TTC549 (cell line): Measurements from ENCODE around the gene GNAO1.

Experiments used
- FAIRE-seq: peaks from 2 replicates; lab custom pipeline; 2012; peaks lifted over from hg19 to GRCh38; lab: Jason Lieb, UNC

GNAO1 gene

GRCh38 chr16:56266641-56267607 is 75.6 kb downstream of the GNAO1 start:
- no peak for FAIRE-seq

- no peak for FAIRE-seq
Observed at GRCh38 chr16:56267888-56268287, 76.6 kb downstream of the GNAO1 start.

DNA sequence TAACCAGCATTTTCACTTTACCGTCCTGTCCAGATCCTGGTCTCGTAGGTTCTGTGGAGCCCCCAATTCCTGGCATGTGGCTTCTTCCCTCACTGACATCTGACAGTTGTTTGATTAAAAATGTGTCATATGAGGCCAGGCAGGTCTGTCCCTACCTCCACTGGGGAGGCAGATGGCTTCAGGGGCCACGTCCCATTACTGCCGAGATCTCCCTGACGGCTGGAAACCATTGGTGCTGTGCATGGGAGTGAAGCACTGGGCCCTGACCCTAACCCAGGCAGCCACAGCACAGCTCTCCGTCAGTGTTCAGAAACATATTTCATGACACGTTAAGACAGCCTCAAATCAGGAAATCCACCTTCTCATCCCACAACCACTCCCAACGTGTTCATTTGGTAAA is 77.5 kb downstream of the GNAO1 start:
- no peak for FAIRE-seq

DNA sequence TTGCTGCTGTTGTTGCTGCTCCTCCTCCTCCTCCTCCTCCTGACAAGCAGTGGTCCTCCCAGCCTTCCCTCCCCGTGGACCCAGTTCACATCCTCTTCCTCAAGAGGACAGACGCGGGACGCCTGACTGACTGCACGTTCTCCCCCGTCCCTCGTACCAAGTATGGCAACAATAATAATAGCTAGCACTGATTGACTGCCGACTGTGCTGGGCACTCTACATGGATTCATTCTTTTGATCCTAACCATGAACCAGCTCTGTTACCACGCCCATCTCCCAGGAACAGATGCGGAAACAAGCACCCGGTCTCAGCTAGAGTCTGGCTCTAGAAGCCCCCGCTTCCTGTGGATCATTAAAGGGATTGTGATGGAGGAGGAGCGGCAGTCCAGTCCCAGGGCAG is 78.0 kb downstream of the GNAO1 start:
- FAIRE-seq = no peak

DNA sequence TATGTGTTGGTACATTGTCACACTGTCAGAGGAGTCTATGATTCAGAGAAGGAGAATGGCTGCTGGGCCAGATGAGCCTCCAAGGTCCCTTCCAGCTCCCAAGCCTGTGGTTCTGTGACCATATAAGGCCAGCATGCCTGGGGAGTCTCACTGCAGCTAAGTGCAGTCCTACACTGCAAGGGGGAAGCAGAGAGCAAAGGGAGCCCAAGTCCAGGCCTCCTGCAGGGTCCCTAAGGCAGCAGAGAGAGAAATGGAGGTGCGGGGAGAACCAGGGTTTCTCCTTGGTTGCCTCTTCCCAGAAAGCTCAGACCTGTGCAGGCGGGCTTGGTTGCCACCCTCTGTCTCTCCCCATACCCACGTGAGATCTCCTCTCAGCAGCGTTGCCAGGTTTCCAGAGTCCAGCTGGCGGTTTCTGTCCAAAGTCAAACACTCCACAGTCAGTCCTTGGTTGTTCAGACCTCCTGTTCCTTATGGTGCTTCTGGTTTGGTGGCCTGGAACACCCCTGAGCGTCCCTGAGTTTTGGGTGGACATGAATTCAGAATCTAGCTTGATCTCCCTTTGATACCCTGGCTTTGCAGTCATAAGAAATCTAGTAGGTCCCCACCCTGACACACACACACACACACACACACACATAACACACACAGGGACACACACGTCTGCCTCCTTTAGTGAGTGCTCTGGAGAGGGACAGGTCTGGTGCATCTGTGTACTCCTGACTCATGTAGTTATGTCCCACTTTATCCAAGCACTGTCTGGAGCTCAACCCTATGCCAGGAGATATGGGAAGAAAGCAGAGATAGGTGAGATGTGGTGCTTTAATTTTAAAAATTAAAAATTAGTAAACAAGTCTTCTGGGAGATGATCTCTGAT is 78.8 kb downstream of the GNAO1 start:
- no peak for FAIRE-seq

- no peak for FAIRE-seq
Observed at GRCh38 chr16:56270828-56271227, 79.5 kb downstream of the GNAO1 start.

GRCh38 chr16:56272583-56272894 is 81.2 kb downstream of the GNAO1 start:
- no peak for FAIRE-seq

GRCh38 chr16:56273615-56274014 is 82.3 kb downstream of the GNAO1 start:
- no peak for FAIRE-seq

- FAIRE-seq = no peak
Observed at GRCh38 chr16:56274369-56274768, 83.1 kb downstream of the GNAO1 start.

- no peak for FAIRE-seq
Observed at GRCh38 chr16:56275076-56275475, 83.8 kb downstream of the GNAO1 start.

DNA sequence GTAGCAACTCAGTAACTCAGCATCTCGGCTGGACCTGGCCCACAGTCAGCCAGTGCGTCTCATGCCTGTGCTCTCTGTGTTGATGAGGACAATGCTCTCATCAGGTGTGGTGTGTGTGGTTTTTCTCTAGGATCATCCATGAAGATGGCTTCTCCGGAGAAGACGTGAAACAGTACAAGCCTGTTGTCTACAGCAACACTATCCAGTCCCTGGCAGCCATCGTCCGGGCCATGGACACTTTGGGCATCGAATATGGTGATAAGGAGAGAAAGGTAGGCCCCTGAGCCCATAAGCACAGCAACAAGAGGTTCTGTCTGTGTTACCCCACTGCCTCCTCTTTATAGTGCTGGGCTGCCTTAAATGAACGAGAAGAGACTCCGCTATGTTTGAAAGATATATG is 84.5 kb downstream of the GNAO1 start:
- FAIRE-seq = no peak

DNA sequence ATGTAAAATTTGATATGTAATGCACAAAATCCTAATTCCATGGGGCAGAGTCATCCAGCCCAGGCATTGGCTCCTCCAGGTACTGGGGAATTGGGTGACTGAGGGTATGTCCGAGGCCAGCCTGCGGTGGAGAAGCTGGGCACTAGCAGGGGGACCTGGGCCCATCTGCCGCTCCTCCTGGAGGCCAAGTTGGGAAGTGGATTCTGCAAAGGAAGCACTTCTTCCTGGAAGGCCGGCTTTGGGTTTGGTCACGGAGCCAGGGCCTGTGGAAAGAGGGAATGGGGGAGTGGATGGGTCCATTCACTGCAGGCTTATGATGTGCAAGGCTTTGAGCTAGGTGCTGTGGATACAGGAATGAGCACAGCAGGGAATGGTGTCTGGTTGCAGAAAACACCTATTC is 85.8 kb downstream of the GNAO1 start:
- FAIRE-seq = no peak

- FAIRE-seq = no peak
Observed at GRCh38 chr16:56278196-56278855, 87.0 kb downstream of the GNAO1 start.

DNA sequence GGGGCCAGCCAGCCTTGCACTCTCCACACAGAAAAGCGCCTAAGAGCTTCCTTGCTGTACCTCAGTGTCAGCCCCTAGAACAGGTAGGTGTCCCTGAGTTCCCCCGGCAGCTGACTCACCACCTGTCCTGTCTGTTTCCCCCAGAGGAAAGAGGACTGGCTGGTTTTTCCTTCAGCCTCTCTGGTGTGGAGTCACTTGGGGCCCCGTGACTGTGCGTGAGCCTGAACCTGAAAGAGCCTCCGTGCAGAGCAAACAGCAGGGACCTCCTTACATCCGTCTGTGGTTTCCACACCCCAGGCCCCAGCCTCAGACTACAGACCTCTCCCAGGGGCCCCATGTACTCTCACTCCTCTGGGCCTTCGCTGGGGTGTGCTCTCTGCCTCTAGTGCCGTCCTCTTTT is 87.8 kb downstream of the GNAO1 start:
- FAIRE-seq = no peak

GRCh38 chr16:56279914-56280313 is 88.6 kb downstream of the GNAO1 start:
- FAIRE-seq = no peak

- no peak for FAIRE-seq
Observed at GRCh38 chr16:56281249-56281805, 90.0 kb downstream of the GNAO1 start.

DNA sequence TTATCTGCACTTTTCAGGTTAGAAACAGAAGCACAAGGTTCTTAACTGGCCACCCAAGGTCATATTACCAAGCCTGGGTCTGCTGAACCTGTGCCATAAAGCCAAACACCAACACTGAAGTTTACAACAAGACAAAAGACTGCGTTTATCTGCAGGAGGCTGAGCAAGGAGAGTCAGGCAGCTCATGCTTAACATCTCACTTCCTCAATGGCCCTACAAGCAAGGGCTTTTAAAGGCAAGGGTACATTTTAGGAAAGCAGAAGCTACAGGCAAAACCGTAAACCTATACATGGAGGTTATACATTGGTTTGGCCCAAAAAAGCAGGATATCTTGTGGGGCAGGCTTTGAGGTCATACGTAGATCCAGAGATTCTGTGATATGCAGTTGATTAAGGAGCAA is 91.2 kb downstream of the GNAO1 start:
- no peak for FAIRE-seq

GRCh38 chr16:56284521-56284920 is 93.2 kb downstream of the GNAO1 start:
- FAIRE-seq = no peak

DNA sequence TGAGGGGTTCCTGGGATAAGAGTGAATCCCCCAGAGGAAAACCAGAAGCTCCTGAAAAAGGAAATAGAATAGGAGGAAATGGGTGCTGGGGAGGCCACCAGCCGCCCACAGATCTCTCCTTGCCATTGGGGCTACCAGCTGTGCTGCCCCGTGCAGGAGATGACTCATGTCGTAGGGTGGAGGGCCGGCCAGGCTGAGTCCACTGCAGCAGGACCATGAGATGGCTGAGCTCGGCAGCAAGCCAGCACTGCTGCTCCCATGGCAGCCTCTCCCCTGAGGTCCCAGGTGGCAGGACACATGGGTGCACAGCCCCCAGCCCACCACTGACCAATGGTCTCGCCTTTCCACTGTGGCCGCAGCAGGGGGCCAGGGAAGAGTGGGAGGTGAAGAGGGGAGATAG is 95.5 kb downstream of the GNAO1 start:
- no peak for FAIRE-seq

DNA sequence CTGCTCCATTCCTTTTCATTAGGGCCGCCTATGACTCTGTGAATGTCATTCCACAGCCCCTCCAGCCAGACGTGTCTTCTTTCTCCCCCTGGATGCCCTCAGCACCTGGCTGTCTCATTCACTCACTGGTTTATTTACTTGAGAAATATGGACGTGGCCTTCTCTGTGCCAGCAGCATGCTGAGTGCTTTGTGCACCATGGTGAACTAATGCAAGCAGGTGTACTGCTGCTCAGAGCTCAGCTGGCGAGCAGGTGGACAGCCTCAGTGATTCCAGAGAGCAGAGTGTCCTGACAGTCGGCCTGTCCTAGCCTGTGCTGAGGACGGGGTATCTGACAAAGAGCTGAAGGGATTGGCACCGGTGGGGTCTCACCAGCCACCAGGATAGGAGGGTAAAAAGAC is 96.7 kb downstream of the GNAO1 start:
- FAIRE-seq = no peak

DNA sequence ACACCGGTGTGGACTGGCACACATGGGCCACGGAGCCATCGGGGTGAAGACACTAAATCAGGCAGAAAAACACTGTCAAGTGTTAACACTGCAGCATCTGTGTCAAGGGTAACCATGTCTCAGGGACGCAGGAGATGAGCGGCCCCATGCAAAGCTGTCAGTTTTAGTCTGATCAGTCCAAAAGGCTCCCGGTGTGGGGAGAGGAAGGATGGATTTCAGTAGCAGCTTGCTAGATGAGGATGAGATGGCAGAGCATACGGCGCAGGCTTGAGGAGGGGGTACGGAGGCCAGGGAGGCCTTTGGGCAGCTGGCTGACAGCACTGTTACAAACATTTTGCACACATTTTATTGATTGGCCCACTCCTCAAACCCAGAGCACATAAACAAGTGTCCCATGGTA is 98.1 kb downstream of the GNAO1 start:
- no peak for FAIRE-seq

GRCh38 chr16:56289862-56290261 is 98.6 kb downstream of the GNAO1 start:
- FAIRE-seq = no peak

DNA sequence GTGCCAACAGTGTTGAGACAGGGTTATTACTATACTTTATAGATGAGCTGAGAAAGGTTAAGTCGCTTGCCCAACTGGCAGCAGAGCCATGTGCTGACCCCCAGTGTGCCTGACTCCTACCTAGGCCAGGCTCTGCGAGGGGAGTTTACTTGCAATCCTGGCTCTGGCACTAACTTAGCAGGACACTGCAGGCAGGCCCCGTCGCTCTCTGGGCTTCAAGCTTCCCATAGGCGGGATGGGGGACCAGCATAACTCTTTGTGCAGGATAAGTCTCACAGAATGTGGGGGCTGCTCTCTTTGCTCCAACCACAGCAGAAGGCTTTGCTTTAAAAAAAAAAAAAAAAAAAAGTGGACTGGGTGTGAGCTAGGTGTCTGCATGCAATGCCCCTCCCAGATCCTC is 102.7 kb downstream of the GNAO1 start:
- no peak for FAIRE-seq
